ENCODE measurements around the gene CLDN16.

Gene CLDN16

GRCh38 chr3:190436331-190436730 is 48.4 kb downstream of the CLDN16 start:
- peaks cover 3% of the 10 kb centered on the region for H3K9me3 ChIP-seq (ENCODE audit: severe bottlenecking)
- TF ChIP-seq CTCF (IDR thresholded peaks at IDR 0.05; ENCODE audit: poor library complexity, severe bottlenecking), result no peak
- ATAC-seq (ENCODE audit: low read depth) (no peak), DNase-seq (ENCODE audit: low spot score) (no peak)
- H3K27me3 ChIP-seq (ENCODE audit: insufficient read depth, poor library complexity, severe bottlenecking), result no peaks in the 10 kb centered on the region
- H3K4me3 ChIP-seq (ENCODE audit: severe bottlenecking), result no peak overlapping the region
- peaks cover 19% of the 10 kb centered on the region for H3K4me1 ChIP-seq (ENCODE audit: insufficient read depth, poor library complexity, severe bottlenecking)
- no peaks in the 10 kb centered on the region for H3K36me3 ChIP-seq (ENCODE audit: low read depth)
- H3K27ac ChIP-seq (ENCODE audit: poor library complexity, severe bottlenecking), result peak overlapping the region; percentile 44

GRCh38 chr3:190442240-190442639 is 54.3 kb downstream of the CLDN16 start:
- no peak for ATAC-seq (ENCODE audit: low read depth)
- Histone ChIP-seq H3K27me3 (ENCODE audit: insufficient read depth, poor library complexity, severe bottlenecking) (no peaks in the 10 kb centered on the region), H3K4me3 (ENCODE audit: severe bottlenecking) (no peak overlapping the region), H3K4me1 (ENCODE audit: insufficient read depth, poor library complexity, severe bottlenecking) (no peaks in the 10 kb centered on the region), H3K9me3 (ENCODE audit: severe bottlenecking) (no peaks in the 10 kb centered on the region), H3K36me3 (ENCODE audit: low read depth) (no peaks in the 10 kb centered on the region), H3K27ac (ENCODE audit: poor library complexity, severe bottlenecking) (no peak overlapping the region)
- no peak for DNase-seq (ENCODE audit: low spot score)
- TF ChIP-seq CTCF (IDR thresholded peaks at IDR 0.05; ENCODE audit: poor library complexity, severe bottlenecking), result no peak

GRCh38 chr3:190443257-190443656 is 55.3 kb downstream of the CLDN16 start:
- TF ChIP-seq CTCF (IDR thresholded peaks at IDR 0.05; ENCODE audit: poor library complexity, severe bottlenecking), result peak; percentile 72
- Histone ChIP-seq H3K4me3 (ENCODE audit: severe bottlenecking) (no peak overlapping the region), H3K36me3 (ENCODE audit: low read depth) (no peaks in the 10 kb centered on the region), H3K9me3 (ENCODE audit: severe bottlenecking) (no peaks in the 10 kb centered on the region), H3K27me3 (ENCODE audit: insufficient read depth, poor library complexity, severe bottlenecking) (no peaks in the 10 kb centered on the region), H3K4me1 (ENCODE audit: insufficient read depth, poor library complexity, severe bottlenecking) (no peaks in the 10 kb centered on the region), H3K27ac (ENCODE audit: poor library complexity, severe bottlenecking) (no peak overlapping the region)
- DNase-seq (ENCODE audit: low spot score) (no peak), ATAC-seq (ENCODE audit: low read depth) (no peak)

- no peaks in the 10 kb centered on the region for H3K27me3 ChIP-seq (ENCODE audit: insufficient read depth, poor library complexity, severe bottlenecking)
- H3K27ac ChIP-seq (ENCODE audit: poor library complexity, severe bottlenecking), result no peak overlapping the region
- no peak overlapping the region for H3K4me3 ChIP-seq (ENCODE audit: severe bottlenecking)
- no peak for TF ChIP-seq CTCF (IDR thresholded peaks at IDR 0.05; ENCODE audit: poor library complexity, severe bottlenecking)
- H3K36me3 ChIP-seq (ENCODE audit: low read depth), result no peaks in the 10 kb centered on the region
- H3K9me3 ChIP-seq (ENCODE audit: severe bottlenecking), result no peaks in the 10 kb centered on the region
- H3K4me1 ChIP-seq (ENCODE audit: insufficient read depth, poor library complexity, severe bottlenecking), result no peaks in the 10 kb centered on the region
- ATAC-seq (ENCODE audit: low read depth) (no peak), DNase-seq (ENCODE audit: low spot score) (no peak)
Measured at GRCh38 chr3:190444006-190444405, 56.0 kb downstream of the CLDN16 start.

GRCh38 chr3:190444576-190445145 is 56.7 kb downstream of the CLDN16 start:
- no peaks in the 10 kb centered on the region for H3K36me3 ChIP-seq (ENCODE audit: low read depth)
- H3K27me3 ChIP-seq (ENCODE audit: insufficient read depth, poor library complexity, severe bottlenecking), result no peaks in the 10 kb centered on the region
- no peaks in the 10 kb centered on the region for H3K9me3 ChIP-seq (ENCODE audit: severe bottlenecking)
- ATAC-seq (ENCODE audit: low read depth) (no peak), DNase-seq (ENCODE audit: low spot score) (no peak)
- TF ChIP-seq CTCF (IDR thresholded peaks at IDR 0.05; ENCODE audit: poor library complexity, severe bottlenecking), result no peak
- H3K4me3 ChIP-seq (ENCODE audit: severe bottlenecking), result no peak overlapping the region
- H3K4me1 ChIP-seq (ENCODE audit: insufficient read depth, poor library complexity, severe bottlenecking), result no peaks in the 10 kb centered on the region
- no peak overlapping the region for H3K27ac ChIP-seq (ENCODE audit: poor library complexity, severe bottlenecking)

Measured in RWPE2 (cell line).